NT2/D1 (cell line): Measurements from ENCODE around the gene ACSBG1.

Source experiments
- SUZ12 ChIP-seq: IDR thresholded peaks from 2 replicates; pipeline ENCODE4 v1.6.1; 2011; ENCODE audit not compliant: insufficient read length, insufficient read depth; ENCODE audit errors: extremely low read depth
- YY1 ChIP-seq: IDR thresholded peaks from 2 replicates; pipeline ENCODE4 v1.6.1; 2011; ENCODE audit not compliant: insufficient read length, insufficient read depth
- ZNF274 ChIP-seq: IDR thresholded peaks from 2 replicates; pipeline ENCODE4 v1.6.1; 2011; ENCODE audit warnings: mild to moderate bottlenecking, low read depth, low read length

DNA sequence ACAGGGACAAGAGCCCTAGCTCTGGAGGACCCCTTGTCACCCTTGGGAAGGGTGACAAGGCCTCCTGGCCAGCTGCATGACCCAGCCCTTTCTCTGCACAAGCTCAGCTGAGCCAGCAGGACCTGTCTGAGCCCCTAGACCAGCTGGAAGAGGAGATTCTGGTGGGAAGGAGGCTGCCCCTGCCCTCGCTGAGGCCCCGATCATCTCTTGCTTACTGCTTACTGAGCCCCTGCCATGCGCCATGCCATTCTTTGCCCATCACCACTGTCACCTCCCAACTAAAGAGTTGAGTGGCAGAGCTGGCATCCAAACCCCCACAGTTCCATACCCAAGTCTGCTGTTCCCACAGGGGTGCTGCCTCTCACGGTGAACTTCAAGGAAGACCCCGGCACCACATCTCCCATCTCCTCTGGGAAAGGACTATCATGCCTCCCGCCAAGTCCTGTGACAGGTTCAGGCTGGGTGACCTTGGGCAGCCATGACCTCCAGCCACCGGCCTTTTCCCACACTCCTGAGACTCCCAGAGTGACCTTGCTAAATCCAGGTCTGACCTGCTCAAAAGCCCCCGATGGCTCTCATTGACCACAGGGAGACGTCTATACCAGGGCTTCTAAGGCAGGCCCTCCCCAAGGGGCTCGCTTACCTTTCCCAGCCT is 34.0 kb downstream of the ACSBG1 start:
- TF ChIP-seq ZNF274, result no peak
- TF ChIP-seq YY1, result no peak
- TF ChIP-seq SUZ12, result no peak
